ENCODE results near the gene UBE2E2.

DNA sequence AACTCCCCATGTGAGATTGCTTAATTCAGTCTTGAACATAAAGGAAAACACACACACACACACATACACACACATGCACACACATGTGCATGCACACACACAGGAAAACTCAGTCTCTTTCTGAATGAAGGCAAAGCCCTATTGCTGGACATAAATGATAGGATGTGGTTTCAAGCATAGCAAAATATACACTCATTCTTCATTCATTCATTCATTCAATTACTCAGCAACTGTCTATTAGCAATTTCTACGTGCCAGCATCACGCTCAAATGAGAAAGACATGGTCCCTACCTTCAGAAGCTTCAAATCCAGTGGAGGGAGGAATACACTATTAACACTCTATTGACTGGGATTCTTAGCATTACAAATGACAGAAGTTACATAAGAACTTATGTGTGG, 41.8 kb upstream of the UBE2E2 start:
- TF ChIP-seq POLR2A (IDR thresholded peaks at IDR 0.05) (no peak), CTCF (IDR thresholded peaks at IDR 0.05) (no peak)

Data from stomach (tissue), 4 donors.